Neural crest cell (in vitro differentiated cells): ENCODE data around the gene PYGO2. TPM values are rescaled to one million over a fixed set of nuclear protein-coding genes. Genes with fewer than 3 reads are reported as not detected.

Source experiments
- DNase-seq: peaks from one replicate; pipeline ENCODE4 v3.0.0; 2021; ENCODE audit warnings: low read depth, mixed read lengths, low spot score
- H3K27ac Mint-ChIP-seq: one replicate; pipeline ENCODE4 v1.8.0; 2021; ENCODE audit warnings: mild to moderate bottlenecking, mixed read lengths; ENCODE audit not compliant: unreplicated experiment
- H3K27me3 Mint-ChIP-seq: 2 replicates; pipeline ENCODE4 v1.8.0; 2021; ENCODE audit warnings: low read depth, mild to moderate bottlenecking, mixed read lengths
- H3K36me3 Mint-ChIP-seq: 2 replicates; pipeline ENCODE4 v1.8.0; 2021; ENCODE audit warnings: low read depth, mild to moderate bottlenecking, mixed read lengths
- H3K4me1 Mint-ChIP-seq: 2 replicates; pipeline ENCODE4 v1.8.0; 2021; ENCODE audit warnings: mixed read lengths
- H3K4me3 Mint-ChIP-seq: one replicate; pipeline ENCODE4 v1.8.0; 2021; ENCODE audit warnings: mild to moderate bottlenecking, mixed read lengths
- H3K9me3 Mint-ChIP-seq: 2 replicates; pipeline ENCODE4 v1.8.0; 2021; ENCODE audit warnings: mixed read lengths
- CTCF ChIP-seq: fragments of 200-600 bp; sonication (generic); conservative IDR thresholded peaks from 2 replicates; pipeline ENCODE4 v1.5.0; 2021; ENCODE audit warnings: antibody characterized with exemption, mild to moderate bottlenecking
- total RNA-seq: library from RNA; stranded (reverse); gene quantifications from 2 replicates; pipeline ENCODE4 v1.2.1, GENCODE V29; 2021

The PYGO2 gene
- total RNA-seq, 1 donor from 2014 or later, result 65.1 TPM

- no peak overlapping the region for H3K27ac Mint-ChIP-seq
- no peaks in the 10 kb centered on the region for H3K36me3 Mint-ChIP-seq
- peaks cover 26% of the 10 kb centered on the region for H3K4me1 Mint-ChIP-seq
- no peaks in the 10 kb centered on the region for H3K27me3 Mint-ChIP-seq
- no peak for TF ChIP-seq CTCF
- no peak overlapping the region for H3K4me3 Mint-ChIP-seq
- DNase-seq, result no peak
- H3K9me3 Mint-ChIP-seq, result no peaks in the 10 kb centered on the region
These were observed 46.7 kb upstream of the PYGO2 start for GRCh38 chr1:155008015-155008941.

GRCh38 chr1:155007251-155007828, 45.8 kb upstream of the PYGO2 start:
- H3K4me3 Mint-ChIP-seq, result peak overlapping the region; percentile 79
- H3K36me3 Mint-ChIP-seq, result no peaks in the 10 kb centered on the region
- no peaks in the 10 kb centered on the region for H3K27me3 Mint-ChIP-seq
- H3K9me3 Mint-ChIP-seq, result no peaks in the 10 kb centered on the region
- DNase-seq, result no peak
- H3K27ac Mint-ChIP-seq, result no peak overlapping the region
- no peak for TF ChIP-seq CTCF
- H3K4me1 Mint-ChIP-seq, result peaks cover 24% of the 10 kb centered on the region

GRCh38 chr1:155006601-155007101, 45.1 kb upstream of the PYGO2 start:
- no peak for DNase-seq
- no peaks in the 10 kb centered on the region for H3K36me3 Mint-ChIP-seq
- no peaks in the 10 kb centered on the region for H3K27me3 Mint-ChIP-seq
- peak overlapping the region; percentile 79 for H3K4me3 Mint-ChIP-seq
- no peaks in the 10 kb centered on the region for H3K9me3 Mint-ChIP-seq
- TF ChIP-seq CTCF, result no peak
- H3K27ac Mint-ChIP-seq, result no peak overlapping the region
- peaks cover 23% of the 10 kb centered on the region for H3K4me1 Mint-ChIP-seq

- peak overlapping the region; percentile 49 for H3K4me3 Mint-ChIP-seq
- H3K27ac Mint-ChIP-seq, result no peak overlapping the region
These were observed 43.8 kb upstream of the PYGO2 start for GRCh38 chr1:155005076-155006011.

More at GRCh38 chr1:155005076-155006011, 43.8 kb upstream of the PYGO2 start:
- no peaks in the 10 kb centered on the region for H3K27me3 Mint-ChIP-seq
- no peak for TF ChIP-seq CTCF
- no peaks in the 10 kb centered on the region for H3K36me3 Mint-ChIP-seq
- peaks cover 23% of the 10 kb centered on the region for H3K4me1 Mint-ChIP-seq
- H3K9me3 Mint-ChIP-seq, result no peaks in the 10 kb centered on the region
- DNase-seq, result no peak
